HT-29 (cell line): ENCODE measurements around the gene NIPAL4. TPM values are rescaled to one million over a fixed set of nuclear protein-coding genes. Genes with fewer than 3 reads are reported as not detected.

ENCODE experiments used
- DNase-seq: peaks from one replicate; pipeline ENCODE4 v3.0.0-alpha.2; 2015; ENCODE audit warnings: low spot score
- total RNA-seq: library from RNA; depleted of rRNA; stranded (reverse); fragments of >200 nt; shearing (Covaris generic); gene quantifications from 2 replicates; pipeline ENCODE4 v1.2.3, GENCODE V29; 2014; rRNA removed

NIPAL4 gene
- total RNA-seq, 1 experiment from 2014 or later = 0.03 TPM

DNA sequence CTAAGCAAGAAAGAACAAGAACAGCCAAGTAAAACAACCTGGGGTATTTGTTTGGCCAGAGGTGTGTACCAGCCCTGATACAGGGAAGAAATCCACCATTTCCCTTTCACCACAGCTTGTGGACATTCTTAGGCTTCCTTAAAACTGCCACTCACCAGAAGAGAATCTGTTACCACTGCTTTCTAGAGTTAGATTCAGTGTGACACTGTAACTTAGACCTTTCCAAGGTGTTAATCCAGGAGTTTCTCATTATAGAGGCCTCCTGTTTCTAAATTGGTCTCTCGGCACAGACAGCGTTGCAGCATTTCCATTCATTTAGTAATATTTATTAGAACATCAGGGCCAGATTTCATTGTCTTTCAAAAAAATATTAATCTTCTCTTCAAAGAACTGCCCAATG is 55.0 kb downstream of the NIPAL4 start:
- DNase-seq = no peak

DNA sequence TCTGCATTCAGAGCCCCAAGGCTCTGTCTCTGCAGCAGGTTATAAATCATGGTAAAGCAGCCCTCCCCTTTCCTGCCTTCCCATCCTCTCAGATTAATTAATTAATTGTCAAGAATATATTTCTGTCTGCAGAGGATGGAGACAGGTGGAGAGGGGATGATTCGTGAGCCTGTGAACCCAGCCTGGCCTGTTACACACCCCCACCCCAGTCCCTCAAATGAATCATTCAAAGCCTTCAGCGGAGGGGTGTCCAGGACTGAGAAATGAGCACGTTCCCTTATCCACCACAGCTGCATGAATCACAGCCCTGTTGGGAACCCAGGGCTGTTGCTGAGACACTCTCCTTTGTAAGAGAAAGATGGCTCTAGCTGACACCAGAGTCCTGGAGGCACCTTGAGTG is 56.0 kb downstream of the NIPAL4 start:
- no peak for DNase-seq

DNA sequence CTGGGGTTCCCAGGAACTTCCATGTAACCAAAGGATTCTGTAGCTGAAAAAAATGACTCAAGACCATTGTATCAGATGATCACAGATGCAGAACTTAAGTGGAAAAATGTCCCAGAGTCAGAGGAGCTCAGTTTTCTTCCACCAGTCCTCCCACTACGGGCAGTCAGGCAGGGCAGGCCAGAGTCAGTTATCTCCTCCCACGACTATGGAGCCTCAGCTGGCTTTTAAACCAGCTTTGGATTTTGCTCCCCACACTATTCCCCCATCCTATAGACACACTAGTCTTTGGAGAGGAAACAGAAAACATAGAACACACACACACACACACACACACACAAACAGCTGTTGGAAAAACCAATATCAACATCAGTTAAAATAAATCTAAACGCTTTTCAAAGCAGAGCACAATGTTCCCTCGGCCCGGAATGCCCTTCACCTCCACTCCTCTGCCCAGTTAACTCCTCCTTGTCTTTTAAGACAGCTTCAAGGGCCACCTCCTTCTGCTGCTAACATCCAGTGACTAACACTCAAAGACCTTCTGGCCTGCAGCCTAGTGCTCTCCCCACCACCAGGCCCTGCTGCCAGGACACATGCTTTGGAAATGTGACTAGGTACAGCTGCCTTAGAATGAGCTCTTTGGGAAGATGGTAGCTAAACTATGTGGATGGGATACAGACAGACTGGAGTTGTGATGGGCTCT is 56.8 kb downstream of the NIPAL4 start:
- DNase-seq = no peak

DNA sequence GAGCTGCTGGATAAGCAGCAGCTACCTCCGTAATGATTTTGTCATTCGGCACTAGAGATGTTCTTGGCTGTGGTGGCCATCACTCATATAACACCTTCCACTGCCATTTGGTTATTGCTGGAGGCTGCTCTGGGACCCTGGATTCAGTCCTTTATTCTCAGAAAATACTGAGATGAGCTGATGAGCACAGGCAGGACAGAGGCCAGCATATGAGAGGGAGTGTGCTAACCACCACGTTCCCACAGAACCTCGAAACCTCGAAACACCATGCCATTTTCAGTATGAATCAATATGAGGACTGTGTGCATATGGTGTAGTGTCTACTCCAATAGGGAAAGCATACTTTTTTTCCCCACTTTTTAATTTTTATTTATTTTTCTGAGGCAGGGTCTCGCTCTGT is 59.0 kb downstream of the NIPAL4 start:
- no peak for DNase-seq

DNA sequence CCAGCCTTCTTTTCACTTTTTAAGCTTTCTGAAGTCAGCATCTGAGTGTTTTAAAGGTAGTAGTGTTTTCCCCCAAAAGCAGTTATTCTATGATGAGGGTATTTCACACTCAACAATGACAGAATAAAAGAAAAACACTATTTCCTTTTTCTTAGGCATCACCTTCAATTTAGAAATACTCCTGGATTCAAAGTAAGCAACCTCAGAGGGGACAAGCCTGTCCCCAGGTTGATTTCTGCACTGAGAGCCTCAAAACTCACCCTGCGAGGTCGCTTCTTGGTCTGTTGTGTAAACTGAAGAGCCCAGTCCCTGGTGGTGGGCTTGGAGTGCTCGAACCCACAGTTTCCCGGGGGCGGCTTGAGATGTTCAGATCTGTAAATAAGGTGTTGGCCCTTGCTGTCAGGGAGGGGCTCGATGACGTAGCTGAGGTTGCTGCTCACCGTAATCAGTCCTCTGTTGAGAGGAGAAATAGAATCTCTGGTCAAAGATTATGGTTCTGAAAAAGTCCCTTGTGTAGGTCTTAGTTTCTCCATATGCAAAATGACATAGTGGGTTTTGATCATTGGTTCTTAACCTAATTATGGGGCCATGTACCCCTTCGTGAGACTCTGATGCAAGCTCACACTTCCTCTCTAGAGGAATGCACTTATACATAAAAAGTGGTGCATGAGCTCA is 59.7 kb downstream of the NIPAL4 start:
- DNase-seq = no peak

DNA sequence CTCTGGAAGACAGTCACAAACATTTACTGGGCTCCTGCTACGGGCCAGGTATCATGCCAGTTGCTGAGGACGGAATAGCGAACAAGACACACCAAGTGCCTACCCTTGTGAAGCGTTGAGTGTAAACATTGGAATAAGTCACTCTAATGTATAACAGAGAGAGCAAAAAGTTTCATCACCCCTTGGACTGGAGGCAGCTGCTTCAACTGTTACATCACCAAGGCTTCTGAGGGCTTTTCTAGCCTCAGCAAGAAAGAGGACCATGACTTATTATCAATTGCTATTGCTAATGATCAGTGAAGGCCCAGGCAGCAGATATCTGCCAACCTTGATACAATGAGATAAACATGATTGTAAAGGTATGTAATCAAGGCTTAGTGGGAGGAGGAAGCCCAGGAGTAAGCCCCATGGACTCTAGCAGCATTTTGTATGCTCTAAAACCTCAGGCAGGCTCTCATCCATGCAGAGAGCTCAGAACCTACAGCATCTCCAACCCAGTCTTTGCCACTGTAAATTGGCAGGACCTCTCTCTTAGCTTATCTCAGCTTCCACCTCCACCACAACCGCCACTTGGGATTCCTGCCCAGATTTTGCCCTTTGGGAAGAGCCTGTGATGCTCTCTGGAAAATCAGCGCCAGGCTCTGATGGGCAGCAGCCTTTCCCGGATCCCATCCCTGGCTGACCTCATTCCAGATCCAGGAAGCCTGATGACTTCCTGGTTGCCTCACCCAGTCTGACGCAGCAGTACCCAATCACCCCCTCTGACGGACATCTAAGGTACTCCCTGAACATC is 61.1 kb downstream of the NIPAL4 start:
- DNase-seq = peak; percentile 31

DNA sequence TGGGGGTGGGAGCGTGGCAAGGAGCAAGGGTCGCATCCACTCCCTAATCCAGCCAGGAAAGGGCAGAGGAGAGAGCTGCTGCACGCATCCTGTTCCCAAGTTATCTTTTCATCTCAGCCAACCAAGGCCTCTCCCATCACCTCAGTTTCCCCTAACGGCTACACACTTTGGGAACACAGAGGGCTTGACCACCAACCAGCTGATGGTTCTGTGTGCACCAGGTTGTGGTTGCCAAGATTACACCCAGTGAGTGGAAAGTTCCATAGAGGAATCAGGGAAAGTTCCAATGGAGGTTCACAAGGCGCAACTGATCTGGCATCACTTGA is 61.7 kb downstream of the NIPAL4 start:
- no peak for DNase-seq

DNA sequence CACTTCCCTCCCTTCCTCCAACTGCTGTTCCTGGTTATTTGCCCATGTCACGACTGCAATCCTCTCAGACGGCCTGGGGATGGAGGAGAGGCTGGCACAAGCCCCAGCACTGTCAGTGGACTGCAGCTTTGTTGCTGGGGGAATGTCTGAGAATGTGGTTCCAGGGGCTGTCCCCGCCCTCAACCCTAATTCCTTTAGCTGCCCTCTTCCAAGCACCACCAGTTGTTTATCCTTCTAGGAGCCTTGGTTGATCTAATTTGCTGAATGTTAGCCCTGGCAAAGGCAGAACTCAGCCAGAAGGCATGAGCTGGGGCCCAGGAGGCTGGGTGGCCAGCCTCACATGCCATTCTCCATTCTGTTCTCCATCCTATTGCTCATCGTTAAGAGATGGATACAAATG is 64.0 kb downstream of the NIPAL4 start:
- DNase-seq = no peak

Other genes starting within 250 kb of the NIPAL4 start
- gene CYFIP2, start 194.1 kb upstream of the NIPAL4 start, total RNA-seq = 14.8 and 14.9 TPM in 2 replicates
- gene ADAM19, start 115.6 kb downstream of the NIPAL4 start, total RNA-seq = 9.3 and 11.2 TPM in 2 replicates
- gene SOX30, start 192.2 kb downstream of the NIPAL4 start, total RNA-seq = 0.15 and 0.37 TPM in 2 replicates
- not detected in 2 replicates for gene C5orf52, start 211.3 kb downstream of the NIPAL4 start, total RNA-seq